Dendritic cell treated with granulocyte-macrophage colony-stimulating factor and Interleukin-4, amounts not matched to agents 40 ng/mL and 50 ng/mL, for 4 days (primary cell): ENCODE measurements around the gene IL26.
A peak's percentile ranks its signal among the peaks of the same experiment; 100 is the strongest.

Source experiments
- H3K27ac Mint-ChIP-seq: one replicate; pipeline ENCODE4 v1.8.0; 2022; ENCODE audit warnings: mild to moderate bottlenecking, mixed read lengths
- H3K27me3 Mint-ChIP-seq: one replicate; pipeline ENCODE4 v1.8.0; 2022; ENCODE audit warnings: mild to moderate bottlenecking, mixed read lengths
- H3K36me3 Mint-ChIP-seq: one replicate; pipeline ENCODE4 v1.8.0; 2022; ENCODE audit warnings: low read depth, mixed read lengths
- H3K4me1 Mint-ChIP-seq: one replicate; pipeline ENCODE4 v1.8.0; 2022; ENCODE audit warnings: low read depth, mixed read lengths
- H3K4me3 Mint-ChIP-seq: one replicate; pipeline ENCODE4 v1.8.0; 2022; ENCODE audit warnings: mild to moderate bottlenecking, moderate library complexity, mixed read lengths
- H3K9me3 Mint-ChIP-seq: one replicate; pipeline ENCODE4 v1.8.0; 2022; ENCODE audit warnings: mixed read lengths
- intact Hi-C: fragments of 100-400 bp; cut with micrococcal nuclease; formaldehyde crosslinking; loops from one replicate; pipeline ENCODE4 v1.15.0; 2022

Gene IL26

GRCh38 chr12:68253504-68253903 lies 27.9 kb upstream of the IL26 start, which contains the start of gene IL22:
IL22 (minus strand) TSS chr12:68253604; CDS start chr12:68253448, 156 bp downstream.
- H3K4me3 Mint-ChIP-seq, result no peak within 1 kb of the TSS

GRCh38 chr12:68252077-68252476 lies 26.5 kb upstream of the IL26 start:
- H3K9me3 Mint-ChIP-seq, result no peaks in the 10 kb centered on the region
- H3K4me3 Mint-ChIP-seq, result no peak overlapping the region
- H3K4me1 Mint-ChIP-seq, result no peaks in the 10 kb centered on the region
- no peak overlapping the region for H3K27ac Mint-ChIP-seq
- no peaks in the 10 kb centered on the region for H3K36me3 Mint-ChIP-seq
- H3K27me3 Mint-ChIP-seq, result peaks cover 3% of the 10 kb centered on the region
- intact Hi-C loops, result no loop called here

More at GRCh38 chr12:68253504-68253903, 27.9 kb upstream of the IL26 start, which contains the start of gene IL22:
- intact Hi-C loops, result no loop called here
- H3K27ac Mint-ChIP-seq, result no peak within 1 kb of the TSS
- no peaks in the 10 kb centered on the region for H3K9me3 Mint-ChIP-seq
- no peaks in the 10 kb centered on the region for H3K36me3 Mint-ChIP-seq
- peaks cover 4% of the 10 kb centered on the region for H3K27me3 Mint-ChIP-seq
- no peaks in the 10 kb centered on the region for H3K4me1 Mint-ChIP-seq

DNA sequence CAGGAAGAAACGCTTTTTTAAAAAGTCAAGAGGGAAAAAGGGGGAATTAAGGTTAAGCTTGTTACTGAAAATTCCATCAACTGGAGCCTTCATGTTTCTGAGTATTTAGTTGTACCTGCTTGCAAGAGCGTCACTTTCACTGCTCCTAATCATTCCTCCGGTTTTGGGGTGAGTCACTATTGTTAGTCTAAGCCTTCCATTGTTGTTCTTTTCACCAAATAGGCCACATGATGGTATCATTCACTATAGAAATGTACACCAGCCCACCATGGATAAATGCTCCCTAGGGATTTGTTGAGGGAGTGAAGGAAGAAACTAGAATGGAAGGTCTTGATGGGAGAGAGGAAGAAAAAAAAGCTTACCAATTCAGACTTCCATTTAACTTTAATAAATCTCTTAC lies 24.8 kb upstream of the IL26 start:
- Mint-ChIP-seq H3K9me3 (no peaks in the 10 kb centered on the region), H3K27me3 (peaks cover 3% of the 10 kb centered on the region), H3K4me3 (no peak overlapping the region), H3K4me1 (no peaks in the 10 kb centered on the region), H3K36me3 (no peaks in the 10 kb centered on the region), H3K27ac (no peak overlapping the region)
- intact Hi-C loops, result no loop called here

GRCh38 chr12:68247785-68248184 lies 22.2 kb upstream of the IL26 start:
- Mint-ChIP-seq H3K36me3 (no peaks in the 10 kb centered on the region), H3K4me1 (no peaks in the 10 kb centered on the region), H3K4me3 (no peak overlapping the region), H3K9me3 (no peaks in the 10 kb centered on the region), H3K27me3 (peaks cover 3% of the 10 kb centered on the region), H3K27ac (no peak overlapping the region)
- intact Hi-C loops, result no loop called here

GRCh38 chr12:68246350-68246749 lies 20.7 kb upstream of the IL26 start:
- Mint-ChIP-seq H3K27ac (no peak overlapping the region), H3K27me3 (no peaks in the 10 kb centered on the region), H3K9me3 (no peaks in the 10 kb centered on the region), H3K36me3 (no peaks in the 10 kb centered on the region), H3K4me3 (no peak overlapping the region), H3K4me1 (peaks cover 1% of the 10 kb centered on the region)
- intact Hi-C loops, result no loop called here

GRCh38 chr12:68245180-68246021 lies 19.8 kb upstream of the IL26 start:
- Mint-ChIP-seq H3K4me1 (peaks cover 10% of the 10 kb centered on the region), H3K4me3 (no peak overlapping the region), H3K27ac (no peak overlapping the region), H3K36me3 (no peaks in the 10 kb centered on the region), H3K9me3 (no peaks in the 10 kb centered on the region), H3K27me3 (no peaks in the 10 kb centered on the region)
- intact Hi-C loops, result no loop called here

DNA sequence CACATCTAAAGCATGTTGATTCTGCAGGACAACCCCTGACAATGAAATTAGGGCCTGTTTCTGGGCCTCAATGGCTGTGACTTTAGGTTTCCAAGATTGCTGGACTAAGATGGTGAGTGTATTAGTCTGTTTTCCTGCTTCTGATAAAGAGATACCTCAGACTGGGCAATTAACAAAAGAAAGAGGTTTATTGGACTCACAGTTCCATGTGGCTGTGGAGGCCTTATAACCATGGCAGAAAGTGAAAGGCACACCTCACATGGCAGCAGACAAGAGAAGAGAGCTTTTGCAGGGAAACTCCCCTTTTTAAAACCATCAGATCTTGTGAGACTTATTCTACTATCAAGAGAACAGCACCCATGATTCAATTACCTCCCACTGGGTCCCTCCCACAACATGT lies 17.2 kb upstream of the IL26 start:
- intact Hi-C loops, result no loop called here
- H3K27me3 Mint-ChIP-seq, result no peaks in the 10 kb centered on the region
- H3K4me1 Mint-ChIP-seq, result peaks cover 12% of the 10 kb centered on the region
- H3K27ac Mint-ChIP-seq, result no peak overlapping the region
- H3K9me3 Mint-ChIP-seq, result no peaks in the 10 kb centered on the region
- no peak overlapping the region for H3K4me3 Mint-ChIP-seq
- H3K36me3 Mint-ChIP-seq, result no peaks in the 10 kb centered on the region

GRCh38 chr12:68240975-68241374 lies 15.4 kb upstream of the IL26 start:
- H3K4me1 Mint-ChIP-seq, result peaks cover 24% of the 10 kb centered on the region

GRCh38 chr12:68240079-68240478 lies 14.5 kb upstream of the IL26 start:
- H3K4me1 Mint-ChIP-seq, result peaks cover 29% of the 10 kb centered on the region
- intact Hi-C loops, result no loop called here
- H3K4me3 Mint-ChIP-seq, result no peak overlapping the region
- no peaks in the 10 kb centered on the region for H3K36me3 Mint-ChIP-seq
- H3K27ac Mint-ChIP-seq, result no peak overlapping the region
- no peaks in the 10 kb centered on the region for H3K9me3 Mint-ChIP-seq
- no peaks in the 10 kb centered on the region for H3K27me3 Mint-ChIP-seq

More at GRCh38 chr12:68240975-68241374, 15.4 kb upstream of the IL26 start:
- no peaks in the 10 kb centered on the region for H3K9me3 Mint-ChIP-seq
- no peaks in the 10 kb centered on the region for H3K36me3 Mint-ChIP-seq
- H3K27me3 Mint-ChIP-seq, result no peaks in the 10 kb centered on the region
- no peak overlapping the region for H3K4me3 Mint-ChIP-seq
- intact Hi-C loops, result no loop called here
- H3K27ac Mint-ChIP-seq, result peak overlapping the region; percentile 50

DNA sequence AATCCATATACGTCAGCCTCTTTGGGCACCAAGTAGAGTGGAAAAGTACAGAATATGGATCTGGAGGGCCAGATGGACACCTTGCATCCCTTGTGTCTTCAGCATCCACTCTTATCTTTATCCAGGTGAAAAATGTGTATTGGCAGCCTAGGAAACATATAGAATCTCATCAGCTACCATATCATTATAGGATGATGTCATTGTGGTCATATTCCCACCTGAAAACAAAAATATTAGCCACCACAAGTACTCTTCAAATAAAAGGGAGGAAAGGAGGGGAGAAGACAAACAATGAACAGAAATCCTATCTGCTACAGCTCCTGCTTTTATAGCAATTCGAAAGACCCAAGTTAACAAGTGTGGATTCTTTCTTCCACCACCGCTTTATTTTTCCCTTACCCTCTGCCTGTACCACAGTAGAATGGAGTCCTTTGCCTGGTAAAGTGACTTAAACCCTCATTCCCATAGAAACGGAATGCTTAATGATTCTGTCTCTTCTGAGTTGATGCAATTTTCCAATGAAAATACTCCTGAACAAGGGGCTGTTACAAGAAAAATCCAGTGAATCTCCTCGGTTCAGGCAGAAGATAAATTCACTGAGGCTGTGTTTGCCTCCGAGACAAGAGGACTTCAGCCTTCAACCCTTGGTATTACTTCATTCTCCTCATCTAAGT lies 13.8 kb upstream of the IL26 start:
- peaks cover 29% of the 10 kb centered on the region for H3K4me1 Mint-ChIP-seq

DNA sequence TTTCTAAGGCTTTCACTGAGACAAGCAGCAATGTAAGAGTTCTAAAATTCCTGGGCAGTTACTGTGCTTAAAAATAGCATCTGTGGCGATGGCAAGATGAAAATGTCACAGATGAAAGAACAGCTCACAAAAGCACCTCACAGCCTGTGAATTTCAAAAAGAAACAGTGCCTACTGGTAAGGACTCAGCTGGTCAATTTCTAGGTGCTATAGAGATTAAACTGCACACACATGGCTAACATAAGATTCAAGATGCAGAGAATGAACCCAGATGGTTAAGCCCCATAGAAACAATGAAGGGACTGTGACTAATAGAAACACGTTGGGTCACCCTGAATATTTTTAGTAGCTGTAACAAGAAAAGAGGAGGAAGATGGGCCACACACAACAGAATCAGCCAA lies 12.0 kb upstream of the IL26 start:
- no peak overlapping the region for H3K4me3 Mint-ChIP-seq
- H3K27ac Mint-ChIP-seq, result no peak overlapping the region
- H3K4me1 Mint-ChIP-seq, result peaks cover 29% of the 10 kb centered on the region
- intact Hi-C loops, result no loop called here
- H3K36me3 Mint-ChIP-seq, result no peaks in the 10 kb centered on the region
- H3K9me3 Mint-ChIP-seq, result no peaks in the 10 kb centered on the region
- H3K27me3 Mint-ChIP-seq, result no peaks in the 10 kb centered on the region

More for the DNA sequence above, 13.8 kb upstream of the IL26 start:
- Mint-ChIP-seq H3K9me3 (no peaks in the 10 kb centered on the region), H3K27me3 (no peaks in the 10 kb centered on the region), H3K4me3 (no peak overlapping the region), H3K36me3 (no peaks in the 10 kb centered on the region), H3K27ac (no peak overlapping the region)
- intact Hi-C loops, result no loop called here

GRCh38 chr12:68237078-68237477 lies 11.5 kb upstream of the IL26 start:
- Mint-ChIP-seq H3K4me1 (peaks cover 29% of the 10 kb centered on the region), H3K9me3 (no peaks in the 10 kb centered on the region), H3K27me3 (no peaks in the 10 kb centered on the region), H3K36me3 (no peaks in the 10 kb centered on the region), H3K27ac (peak overlapping the region; percentile 78), H3K4me3 (peak overlapping the region; percentile 73)
- intact Hi-C loops, result no loop called here

DNA sequence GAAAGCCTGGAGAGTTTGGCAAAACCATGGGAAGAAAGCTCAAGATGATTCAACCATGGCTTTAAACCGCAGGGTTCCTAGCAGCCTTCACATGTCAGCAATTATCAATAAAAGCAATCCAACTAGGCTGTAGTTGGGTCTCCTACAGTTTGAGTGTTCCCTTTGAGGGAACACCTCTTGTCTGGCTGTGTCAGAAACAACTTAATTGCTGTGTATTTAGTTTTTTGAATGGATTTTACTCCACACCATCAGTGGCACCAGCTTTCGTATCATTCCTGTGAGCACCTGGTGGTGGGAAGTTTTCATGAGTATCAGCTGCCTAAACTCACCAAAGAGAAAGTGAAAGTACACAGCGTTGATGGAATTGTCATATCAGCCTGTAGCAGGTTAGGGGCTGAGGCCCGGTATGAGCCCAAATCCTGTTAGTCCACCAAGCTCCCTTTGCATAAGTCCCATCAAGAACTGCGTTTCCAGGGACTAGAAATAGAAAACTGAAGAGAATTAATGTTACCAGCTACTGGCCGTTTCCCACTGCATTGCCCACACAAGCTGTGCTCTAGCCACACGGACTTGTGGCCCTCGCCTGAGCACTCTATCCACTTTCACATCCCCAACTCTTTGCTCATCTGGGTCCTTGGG lies 10.9 kb upstream of the IL26 start:
- H3K9me3 Mint-ChIP-seq, result no peaks in the 10 kb centered on the region
- intact Hi-C loops, result no loop called here
- peak overlapping the region; percentile 78 for H3K27ac Mint-ChIP-seq
- no peaks in the 10 kb centered on the region for H3K27me3 Mint-ChIP-seq
- peaks cover 34% of the 10 kb centered on the region for H3K4me1 Mint-ChIP-seq
- peak overlapping the region; percentile 73 for H3K4me3 Mint-ChIP-seq
- H3K36me3 Mint-ChIP-seq, result no peaks in the 10 kb centered on the region

DNA sequence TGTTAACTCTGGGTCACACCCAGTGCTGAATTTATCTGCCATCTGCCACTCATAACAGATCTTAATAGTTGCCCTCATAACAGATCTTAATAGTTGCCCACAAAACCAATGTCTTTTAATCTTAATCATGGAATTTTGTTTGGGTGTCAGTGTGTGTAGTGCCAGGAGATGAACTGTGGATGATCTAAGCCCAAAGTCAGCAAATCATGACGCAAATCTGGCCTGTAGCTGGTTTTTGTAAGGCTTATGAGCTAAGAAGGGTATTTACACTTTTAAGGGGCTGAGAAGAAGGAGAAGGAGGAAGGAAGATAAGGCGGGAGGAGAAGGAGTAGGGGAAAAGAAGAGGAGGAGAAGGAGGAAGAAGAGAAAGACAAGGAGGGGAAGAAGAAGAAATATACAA lies 10.0 kb upstream of the IL26 start:
- H3K27ac Mint-ChIP-seq, result no peak overlapping the region
- no peaks in the 10 kb centered on the region for H3K27me3 Mint-ChIP-seq
- intact Hi-C loops, result no loop called here
- no peaks in the 10 kb centered on the region for H3K9me3 Mint-ChIP-seq
- no peaks in the 10 kb centered on the region for H3K36me3 Mint-ChIP-seq
- H3K4me3 Mint-ChIP-seq, result no peak overlapping the region
- peaks cover 25% of the 10 kb centered on the region for H3K4me1 Mint-ChIP-seq
